ENCODE measurements around the gene SASH1.

The SASH1 gene

GRCh38 chr6:148440016-148440415 lies 97.4 kb downstream of the SASH1 start:
- no peak for DNase-seq

- DNase-seq = no peak
Measured at GRCh38 chr6:148440877-148441453, 98.3 kb downstream of the SASH1 start.

GRCh38 chr6:148441454-148441911 lies 98.8 kb downstream of the SASH1 start:
- DNase-seq = no peak

- no peak for DNase-seq
Measured at GRCh38 chr6:148443798-148444560, 101.3 kb downstream of the SASH1 start.

- no peak for DNase-seq
Measured at GRCh38 chr6:148445116-148445515, 102.5 kb downstream of the SASH1 start.

GRCh38 chr6:148445620-148446019 lies 103.0 kb downstream of the SASH1 start:
- no peak for DNase-seq

- no peak for DNase-seq
Measured at GRCh38 chr6:148446681-148447080, 104.0 kb downstream of the SASH1 start.

- no peak for DNase-seq
Measured at GRCh38 chr6:148447521-148448230, 105.0 kb downstream of the SASH1 start.

GRCh38 chr6:148448369-148449012 lies 105.9 kb downstream of the SASH1 start:
- no peak for DNase-seq

- no peak for DNase-seq
Measured at GRCh38 chr6:148450866-148451265, 108.2 kb downstream of the SASH1 start.

GRCh38 chr6:148451690-148452089 lies 109.1 kb downstream of the SASH1 start:
- DNase-seq = no peak

GRCh38 chr6:148452876-148453275 lies 110.2 kb downstream of the SASH1 start:
- no peak for DNase-seq

GRCh38 chr6:148453906-148454305 lies 111.3 kb downstream of the SASH1 start:
- no peak for DNase-seq

- no peak for DNase-seq
Measured at GRCh38 chr6:148455225-148455624, 112.6 kb downstream of the SASH1 start.

GRCh38 chr6:148455674-148456558 lies 113.3 kb downstream of the SASH1 start:
- DNase-seq = no peak

- no peak for DNase-seq
Measured at GRCh38 chr6:148457137-148457842, 114.7 kb downstream of the SASH1 start.

GRCh38 chr6:148457843-148458159 lies 115.2 kb downstream of the SASH1 start:
- DNase-seq = no peak

GRCh38 chr6:148459238-148459637 lies 116.6 kb downstream of the SASH1 start:
- DNase-seq = no peak

GRCh38 chr6:148460876-148461646 lies 118.4 kb downstream of the SASH1 start:
- DNase-seq = no peak

GRCh38 chr6:148461986-148462577 lies 119.4 kb downstream of the SASH1 start:
- no peak for DNase-seq

- DNase-seq = no peak
Measured at GRCh38 chr6:148463671-148464070, 121.0 kb downstream of the SASH1 start.
